Upper lobe of left lung (tissue), 6 donors: Measurements from ENCODE around the gene TPP2. TPM values are rescaled to one million over a fixed set of nuclear protein-coding genes. Genes with fewer than 3 reads are reported as not detected.

Experiments used
- ATAC-seq, 2 donors: fragments of 200-7000 bp; cut with Tn5 transposase; one replicate each; pipeline ENCODE4 v1.9.1; 2022; ENCODE audit warnings: mild to moderate bottlenecking in 2 of 2, moderate library complexity in 2 of 2; ENCODE audit not compliant: low FRiP score in 2 of 2
- DNase-seq, 2 donors: peaks; one replicate each; pipeline ENCODE4 v3.0.0-alpha.2; 2019 to 2020
- H3K27ac ChIP-seq, 4 donors: fragments of 200-600 bp; sonication (generic); one replicate each; pipeline ENCODE4 v1.5.1; 2016 to 2019
- H3K27me3 ChIP-seq, 4 donors: fragments of 200-600 bp; sonication (generic); one replicate each; pipeline ENCODE4 v1.5.1; 2017 to 2019
- H3K36me3 ChIP-seq, 4 donors: fragments of 200-600 bp; sonication (generic); one replicate each; pipeline ENCODE4 v1.5.1; 2016 to 2019
- H3K4me1 ChIP-seq, 4 donors: fragments of 200-600 bp; sonication (generic); one replicate each; pipeline ENCODE4 v1.5.1; 2018 to 2019
- H3K4me3 ChIP-seq, 4 donors: fragments of 200-600 bp; sonication (generic); one replicate each; pipeline ENCODE4 v1.5.1; 2017 to 2019; ENCODE audit warnings: mild to moderate bottlenecking in 2 of 4, moderate library complexity in 1 of 4
- H3K9me3 ChIP-seq, 4 donors: fragments of 200-600 bp; sonication (generic); one replicate each; pipeline ENCODE4 v1.5.1; 2018 to 2019
- EP300 ChIP-seq, 4 donors: sonication (generic); formaldehyde crosslinking; IDR thresholded peaks; one replicate each; pipeline ENCODE4 v1.5.1; 2017; ENCODE audit warnings: antibody characterized with exemption in 4 of 4, control low read depth in 2 of 4
- POLR2A ChIP-seq, 4 donors: fragments of 450-650 bp; IDR thresholded peaks; one replicate each; pipeline ENCODE4 v1.5.1; 2016 to 2017; ENCODE audit warnings: antibody characterized with exemption in 4 of 4, mild to moderate bottlenecking in 2 of 4
- POLR2AphosphoS5 ChIP-seq, 2 donors: sonication (generic); formaldehyde crosslinking; IDR thresholded peaks; one replicate each; pipeline ENCODE4 v1.5.1; 2017; ENCODE audit warnings: antibody characterized with exemption in 2 of 2
- WGBS, 2 donors: methylation state at CpG; one replicate each; pipeline ENCODE4 v1.1.5; 2017 to 2018; 5-methylcytosine and 5-hydroxymethylcytosine counted together
- total RNA-seq, 6 donors: library from RNA; depleted of rRNA in 4 of 6; stranded (reverse); fragments of >200 nt in 4 of 6; gene quantifications; one replicate each; pipeline versions ENCODE4 v1.1.0 to v1.2.1, GENCODE V29; 2016 to 2021
- TF ChIP-seq, protein P1 (sequence below), 6 experiments: fragments of 450-650 bp in 4 of 6; fragments of 200-600 bp in 2 of 6; sonication (generic) in 2 of 6; IDR thresholded peaks; one replicate each; pipeline ENCODE4 v1.5.1; 2016 to 2019; ENCODE audit warnings: antibody characterized with exemption in 6 of 6
- donor health status: DM: no; HTN: no; CAD: no; lungs with moderate emphysema.
- donor health status: DM: no; HTN: yes; CAD: no; lungs with severe emphysema.

Gene TPP2
- total RNA-seq, 6 donors from 2014 or later, result 30.8 to 69.1 (median 41.2) TPM

DNA sequence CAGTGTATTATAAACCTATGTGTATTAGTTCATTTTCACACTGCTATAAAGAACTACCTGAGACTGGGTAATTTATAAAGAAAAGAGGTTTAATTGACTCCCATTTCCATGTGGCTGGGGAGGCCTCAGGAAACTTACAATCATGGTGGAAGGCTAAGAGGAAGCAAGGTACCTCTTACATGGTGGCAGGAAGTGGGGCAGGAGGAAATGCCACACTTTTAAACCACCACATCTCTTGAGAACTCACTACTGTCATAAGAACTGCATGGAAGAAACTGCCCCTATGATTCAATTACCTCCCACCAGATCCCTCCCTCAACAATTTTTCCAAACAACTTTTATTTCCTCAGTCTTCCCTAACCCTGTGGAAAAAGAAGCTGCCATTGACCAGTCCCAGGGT is 14.5 kb upstream of the TPP2 start:
- Histone ChIP-seq H3K4me1 (no peaks in the 10 kb centered on the region), H3K36me3 (no peaks in the 10 kb centered on the region), H3K4me3 (no peak overlapping the region), H3K27me3 (no peaks in the 10 kb centered on the region), H3K9me3 (no peaks in the 10 kb centered on the region), H3K27ac (no peak overlapping the region)
- TF ChIP-seq, protein P1, sequence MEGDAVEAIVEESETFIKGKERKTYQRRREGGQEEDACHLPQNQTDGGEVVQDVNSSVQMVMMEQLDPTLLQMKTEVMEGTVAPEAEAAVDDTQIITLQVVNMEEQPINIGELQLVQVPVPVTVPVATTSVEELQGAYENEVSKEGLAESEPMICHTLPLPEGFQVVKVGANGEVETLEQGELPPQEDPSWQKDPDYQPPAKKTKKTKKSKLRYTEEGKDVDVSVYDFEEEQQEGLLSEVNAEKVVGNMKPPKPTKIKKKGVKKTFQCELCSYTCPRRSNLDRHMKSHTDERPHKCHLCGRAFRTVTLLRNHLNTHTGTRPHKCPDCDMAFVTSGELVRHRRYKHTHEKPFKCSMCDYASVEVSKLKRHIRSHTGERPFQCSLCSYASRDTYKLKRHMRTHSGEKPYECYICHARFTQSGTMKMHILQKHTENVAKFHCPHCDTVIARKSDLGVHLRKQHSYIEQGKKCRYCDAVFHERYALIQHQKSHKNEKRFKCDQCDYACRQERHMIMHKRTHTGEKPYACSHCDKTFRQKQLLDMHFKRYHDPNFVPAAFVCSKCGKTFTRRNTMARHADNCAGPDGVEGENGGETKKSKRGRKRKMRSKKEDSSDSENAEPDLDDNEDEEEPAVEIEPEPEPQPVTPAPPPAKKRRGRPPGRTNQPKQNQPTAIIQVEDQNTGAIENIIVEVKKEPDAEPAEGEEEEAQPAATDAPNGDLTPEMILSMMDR (IDR thresholded peaks at IDR 0.05), result no peak
- TF ChIP-seq POLR2A (IDR thresholded peaks at IDR 0.05), result no peak
- no peak for TF ChIP-seq POLR2AphosphoS5 (IDR thresholded peaks at IDR 0.05)
- no peak for TF ChIP-seq EP300 (IDR thresholded peaks at IDR 0.05)
- DNase-seq, result no peak
- no peak for ATAC-seq

DNA sequence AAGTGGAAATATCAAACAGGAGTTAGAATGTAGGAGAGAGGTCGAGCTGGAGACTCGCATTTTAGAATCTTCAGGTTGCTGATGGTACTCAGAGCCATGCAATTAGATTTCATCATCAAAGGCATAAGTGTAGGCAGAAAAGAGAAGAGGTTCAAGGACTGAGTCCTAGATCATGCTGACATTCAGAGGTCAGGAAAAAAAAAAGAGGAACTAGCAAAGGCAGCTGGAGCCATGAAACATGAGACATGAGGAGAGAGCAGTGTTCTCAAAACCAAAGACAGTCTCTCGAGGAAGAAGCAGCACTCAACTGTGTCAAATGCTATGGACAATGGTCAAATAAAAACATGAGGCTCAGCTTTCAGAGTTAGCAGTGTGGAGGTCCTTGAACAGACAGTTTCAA is 12.4 kb upstream of the TPP2 start:
- H3K4me1 ChIP-seq, result no peaks in the 10 kb centered on the region
- ATAC-seq (peak in 1 of 2 donors; percentile 69), DNase-seq (no peak)
- H3K4me3 ChIP-seq, result no peak overlapping the region
- no peak overlapping the region for H3K27ac ChIP-seq
- H3K9me3 ChIP-seq, result no peaks in the 10 kb centered on the region
- WGBS, 2 donors, result 17 to 35% methylated on average over 3 of the region's 3 CpGs
- H3K36me3 ChIP-seq, result no peaks in the 10 kb centered on the region
- TF ChIP-seq POLR2AphosphoS5 (IDR thresholded peaks at IDR 0.05) (no peak), POLR2A (IDR thresholded peaks at IDR 0.05) (no peak), EP300 (IDR thresholded peaks at IDR 0.05) (no peak)
- TF ChIP-seq, protein P1 (IDR thresholded peaks at IDR 0.05), result no peak
- H3K27me3 ChIP-seq, result no peaks in the 10 kb centered on the region

DNA sequence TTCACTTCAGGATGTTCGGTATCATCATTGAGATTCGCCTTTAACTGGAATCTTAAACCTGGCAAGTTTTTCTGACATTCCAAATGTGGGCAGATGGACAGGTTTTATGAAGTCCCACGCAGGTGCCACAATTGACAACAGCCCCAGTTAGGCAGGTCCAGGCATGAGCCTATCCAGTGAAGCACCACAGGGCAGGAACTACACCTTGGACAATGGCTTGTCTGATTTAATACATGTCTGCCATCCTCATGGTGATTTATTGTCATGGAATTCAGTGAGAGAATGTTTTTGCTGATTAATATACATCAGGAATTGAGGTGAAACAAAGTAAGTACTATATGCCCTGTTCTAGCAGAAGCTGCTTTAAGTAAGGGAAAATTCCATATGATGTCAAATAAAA is 10.2 kb upstream of the TPP2 start:
- no peaks in the 10 kb centered on the region for H3K9me3 ChIP-seq
- DNase-seq (no peak), ATAC-seq (no peak)
- H3K27me3 ChIP-seq, result no peaks in the 10 kb centered on the region
- H3K27ac ChIP-seq, result no peak overlapping the region
- peaks cover 0 to 1% (median 0%) of the 10 kb centered on the region in 4 donors for H3K4me1 ChIP-seq
- TF ChIP-seq, protein P1 (IDR thresholded peaks at IDR 0.05), result no peak
- TF ChIP-seq EP300 (IDR thresholded peaks at IDR 0.05) (no peak), POLR2A (IDR thresholded peaks at IDR 0.05) (no peak), POLR2AphosphoS5 (IDR thresholded peaks at IDR 0.05) (no peak)
- H3K36me3 ChIP-seq, result no peaks in the 10 kb centered on the region
- no peak overlapping the region for H3K4me3 ChIP-seq
- 94 to 97% methylated on average over 3 of the region's 3 CpGs for WGBS, 2 donors

DNA sequence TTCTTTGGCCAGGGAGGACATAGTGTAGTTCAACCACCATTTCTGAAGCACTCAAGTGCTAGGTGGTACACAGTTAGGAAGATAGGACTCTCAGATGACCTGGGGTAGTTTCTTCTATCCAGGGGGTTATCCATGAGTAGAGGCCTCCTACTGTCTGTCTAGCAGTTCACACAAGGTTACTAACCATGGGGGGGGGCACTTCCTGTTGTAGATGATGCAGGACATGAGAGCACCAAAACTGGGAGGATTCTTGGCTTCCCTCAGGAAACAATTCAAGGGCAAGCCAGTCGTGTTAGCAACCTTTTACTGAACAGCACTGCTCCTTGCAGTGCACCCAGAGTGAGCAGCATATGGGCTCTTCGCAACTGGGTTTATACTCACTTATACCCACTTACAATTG is 8.9 kb upstream of the TPP2 start:
- no peaks in the 10 kb centered on the region for H3K27me3 ChIP-seq
- TF ChIP-seq POLR2A (IDR thresholded peaks at IDR 0.05) (no peak), POLR2AphosphoS5 (IDR thresholded peaks at IDR 0.05) (no peak), EP300 (IDR thresholded peaks at IDR 0.05) (no peak)
- TF ChIP-seq, protein P1 (IDR thresholded peaks at IDR 0.05), result no peak
- H3K4me1 ChIP-seq, result peaks cover 7 to 14% (median 7%) of the 10 kb centered on the region in 4 donors
- no peaks in the 10 kb centered on the region for H3K36me3 ChIP-seq
- DNase-seq (no peak), ATAC-seq (no peak)
- WGBS, 2 donors, result 60 to 71% methylated on average over 2 of the region's 2 CpGs
- H3K27ac ChIP-seq, result no peak overlapping the region
- no peak overlapping the region for H3K4me3 ChIP-seq
- H3K9me3 ChIP-seq, result no peaks in the 10 kb centered on the region

DNA sequence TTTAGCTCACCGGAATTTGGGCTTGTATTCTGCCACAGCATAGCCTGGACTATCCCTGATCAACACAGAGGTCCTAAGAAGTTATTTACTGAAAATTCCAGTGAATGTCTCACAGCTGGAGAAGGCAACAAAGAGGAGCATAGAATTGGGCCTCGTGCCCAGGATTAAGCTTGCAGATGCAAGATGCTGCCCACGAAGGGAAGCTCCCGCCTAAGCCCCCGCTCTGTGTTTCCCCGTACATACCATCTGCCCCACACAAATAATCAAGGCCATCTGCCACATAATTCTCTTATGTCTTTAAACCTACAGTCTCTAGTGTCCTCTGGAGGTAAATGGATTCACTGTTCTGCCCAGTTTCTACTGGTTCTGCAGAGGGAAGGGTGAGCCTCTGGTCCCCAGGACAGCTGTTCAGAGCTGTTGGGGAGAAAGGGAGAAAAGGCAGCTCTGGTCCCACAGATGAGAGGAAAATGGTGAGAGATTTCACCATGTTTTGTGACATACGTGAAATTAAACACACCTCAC is 7.4 kb upstream of the TPP2 start:
- TF ChIP-seq, protein P1 (IDR thresholded peaks at IDR 0.05), result no peak
- TF ChIP-seq POLR2A (IDR thresholded peaks at IDR 0.05), result no peak
- TF ChIP-seq EP300 (IDR thresholded peaks at IDR 0.05), result no peak
- no peak for TF ChIP-seq POLR2AphosphoS5 (IDR thresholded peaks at IDR 0.05)
- ATAC-seq, result no peak
- 78 to 80% methylated on average over 7 of the region's 7 CpGs for WGBS, 2 donors

More for the DNA sequence above, 7.4 kb upstream of the TPP2 start:
- Histone ChIP-seq H3K4me1 (peaks cover 9 to 17% (median 10%) of the 10 kb centered on the region in 4 donors), H3K27me3 (no peaks in the 10 kb centered on the region), H3K36me3 (no peaks in the 10 kb centered on the region), H3K27ac (no peak overlapping the region), H3K4me3 (no peak overlapping the region), H3K9me3 (no peaks in the 10 kb centered on the region)
- no peak for DNase-seq
